Coronary artery (tissue), 2 donors: ENCODE results near the gene TTC39B.
"Not testable (repeated sequence)": the region's sequence is repeated elsewhere in the genome, so short reads cannot be mapped to it uniquely, and the experiment has no call there.

Experiments used
- DNase-seq: peaks from one replicate; pipeline ENCODE4 v3.0.0-alpha.2; 2017; ENCODE audit warnings: low spot score
- H3K27ac ChIP-seq, 2 donors: fragments of 200-600 bp; sonication (generic); one replicate each; pipeline ENCODE4 v1.5.1; 2016 to 2019
- H3K4me3 ChIP-seq: fragments of 200-600 bp; sonication (generic); 2 replicates; pipeline ENCODE4 v1.5.1; 2016; ENCODE audit warnings: mild to moderate bottlenecking, moderate library complexity
- TF ChIP-seq, protein P1 (sequence below): fragments of 200-600 bp; sonication (generic); IDR thresholded peaks from one replicate; pipeline ENCODE4 v1.5.1; 2019; ENCODE audit warnings: antibody characterized with exemption

TTC39B gene

GRCh38 chr9:15346837-15347236 lies 39.8 kb upstream of the TTC39B start:
- no peak overlapping the region for H3K27ac ChIP-seq
- TF ChIP-seq, protein P1, sequence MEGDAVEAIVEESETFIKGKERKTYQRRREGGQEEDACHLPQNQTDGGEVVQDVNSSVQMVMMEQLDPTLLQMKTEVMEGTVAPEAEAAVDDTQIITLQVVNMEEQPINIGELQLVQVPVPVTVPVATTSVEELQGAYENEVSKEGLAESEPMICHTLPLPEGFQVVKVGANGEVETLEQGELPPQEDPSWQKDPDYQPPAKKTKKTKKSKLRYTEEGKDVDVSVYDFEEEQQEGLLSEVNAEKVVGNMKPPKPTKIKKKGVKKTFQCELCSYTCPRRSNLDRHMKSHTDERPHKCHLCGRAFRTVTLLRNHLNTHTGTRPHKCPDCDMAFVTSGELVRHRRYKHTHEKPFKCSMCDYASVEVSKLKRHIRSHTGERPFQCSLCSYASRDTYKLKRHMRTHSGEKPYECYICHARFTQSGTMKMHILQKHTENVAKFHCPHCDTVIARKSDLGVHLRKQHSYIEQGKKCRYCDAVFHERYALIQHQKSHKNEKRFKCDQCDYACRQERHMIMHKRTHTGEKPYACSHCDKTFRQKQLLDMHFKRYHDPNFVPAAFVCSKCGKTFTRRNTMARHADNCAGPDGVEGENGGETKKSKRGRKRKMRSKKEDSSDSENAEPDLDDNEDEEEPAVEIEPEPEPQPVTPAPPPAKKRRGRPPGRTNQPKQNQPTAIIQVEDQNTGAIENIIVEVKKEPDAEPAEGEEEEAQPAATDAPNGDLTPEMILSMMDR, result no peak

DNA sequence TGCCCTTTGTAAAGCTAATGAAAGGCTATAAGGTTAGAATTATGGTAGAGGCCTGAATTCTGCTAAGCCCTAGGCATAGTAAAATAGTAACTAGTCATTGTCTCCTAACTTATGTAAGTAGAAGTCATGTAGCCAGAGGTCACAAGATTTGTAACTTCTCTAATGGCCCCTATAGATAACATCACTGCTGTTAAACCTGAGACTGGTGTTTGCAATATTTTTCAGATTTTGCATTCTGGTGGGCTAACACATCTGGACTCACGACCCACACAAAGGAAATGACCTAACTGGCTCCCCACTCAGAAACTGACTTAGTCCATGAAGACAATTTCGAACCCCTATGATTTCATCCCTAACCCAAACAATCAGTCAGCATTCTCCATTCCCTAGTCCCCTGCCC lies 37.2 kb upstream of the TTC39B start:
- Histone ChIP-seq H3K27ac (no peak overlapping the region), H3K4me3 (no peak overlapping the region)
- TF ChIP-seq, protein P1, result no peak
- no peak for DNase-seq

More at GRCh38 chr9:15346837-15347236, 39.8 kb upstream of the TTC39B start:
- no peak overlapping the region for H3K4me3 ChIP-seq
- no peak for DNase-seq

GRCh38 chr9:15333376-15333881 lies 26.4 kb upstream of the TTC39B start:
- Histone ChIP-seq H3K4me3 (no peak overlapping the region), H3K27ac (no peak overlapping the region)
- TF ChIP-seq, protein P1, result no peak
- DNase-seq, result no peak

GRCh38 chr9:15332939-15333338 lies 25.9 kb upstream of the TTC39B start:
- TF ChIP-seq, protein P1, result no peak
- Histone ChIP-seq H3K4me3 (no peak overlapping the region), H3K27ac (no peak overlapping the region)
- no peak for DNase-seq

GRCh38 chr9:15329539-15330109 lies 22.6 kb upstream of the TTC39B start:
- no peak overlapping the region for H3K27ac ChIP-seq
- no peak overlapping the region for H3K4me3 ChIP-seq
- TF ChIP-seq, protein P1, result no peak
- no peak for DNase-seq

DNA sequence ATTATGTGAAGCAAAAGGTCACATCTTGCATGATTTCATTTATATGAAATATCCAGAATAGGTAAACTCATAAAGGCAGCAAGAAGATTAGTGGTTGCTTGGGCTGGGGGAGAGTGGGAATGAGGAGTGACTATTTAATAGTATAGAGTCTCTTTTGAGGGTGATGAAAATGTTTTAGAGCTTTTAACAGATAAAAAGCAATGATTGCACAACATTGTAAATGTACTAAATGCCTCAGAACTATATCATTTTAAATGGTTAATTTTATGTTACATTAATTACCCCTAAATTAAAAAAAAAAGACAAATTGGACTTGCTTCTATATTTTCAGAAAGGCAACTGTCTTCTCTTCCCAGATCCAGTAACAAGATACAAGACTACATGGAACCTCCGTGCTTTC lies 21.9 kb upstream of the TTC39B start:
- no peak overlapping the region for H3K4me3 ChIP-seq
- H3K27ac ChIP-seq, result no peak overlapping the region
- no peak for DNase-seq
- TF ChIP-seq, protein P1, result no peak

- not testable (repeated sequence) for DNase-seq, H3K27ac ChIP-seq, H3K4me3 ChIP-seq
Observed at GRCh38 chr9:15322695-15323094, 15.7 kb upstream of the TTC39B start.

- not testable (repeated sequence) for H3K27ac ChIP-seq, H3K4me3 ChIP-seq, DNase-seq
Observed at GRCh38 chr9:15319661-15320060, 12.6 kb upstream of the TTC39B start.
